ENCODE results near the gene BLTP3B. TPM values are rescaled to one million over a fixed set of nuclear protein-coding genes. Genes with fewer than 3 reads are reported as not detected.
A peak's percentile ranks its signal among the peaks of the same experiment; 100 is the strongest.

The BLTP3B gene
- total and polyA plus RNA-seq, 11 donors = 3.7 to 22.4 (median 16.2) TPM

- DNase-seq = no peak
- no peaks in the 10 kb centered on the region for H3K27me3 ChIP-seq
- intact Hi-C loops (cut with DNase I) = no loop called here
- no peak for ATAC-seq
- H3K36me3 ChIP-seq = no peaks in the 10 kb centered on the region
- no peak overlapping the region for H3K4me3 ChIP-seq
- TF ChIP-seq CTCF (IDR thresholded peaks at IDR 0.05) (no peak), POLR2A (IDR thresholded peaks at IDR 0.05) (no peak)
- no peaks in the 10 kb centered on the region for H3K9me3 ChIP-seq
- WGBS, 4 donors = 90 to 96% (median 93%) methylated on average over 9 to 10 of the region's 10 CpGs
- peaks cover 0 to 19% (median 5%) of the 10 kb centered on the region in 12 donors for H3K4me1 ChIP-seq
- no peak overlapping the region for H3K27ac ChIP-seq
Measured at GRCh38 chr12:100166232-100166631, 23.6 kb upstream of the BLTP3B start.

- peaks cover 0 to 14% (median 5%) of the 10 kb centered on the region in 12 donors for H3K4me1 ChIP-seq
- DNase-seq = no peak
- WGBS, 4 donors = 91 to 94% (median 93%) methylated on average over 3 of the region's 3 CpGs
Measured at GRCh38 chr12:100165356-100165755, 22.7 kb upstream of the BLTP3B start.

GRCh38 chr12:100164153-100164704 lies 21.6 kb upstream of the BLTP3B start:
- no peaks in the 10 kb centered on the region for H3K9me3 ChIP-seq
- WGBS, 4 donors = 49 to 53% (median 51%) methylated on average over 7 of the region's 7 CpGs
- H3K27me3 ChIP-seq = no peaks in the 10 kb centered on the region
- H3K4me3 ChIP-seq = peak overlapping the region in 9 of 12 donors; percentile 21 to 44 (median 37)
- H3K36me3 ChIP-seq = no peaks in the 10 kb centered on the region
- peaks cover 0 to 14% (median 5%) of the 10 kb centered on the region in 12 donors for H3K4me1 ChIP-seq
- ATAC-seq = no peak
- H3K27ac ChIP-seq = no peak overlapping the region
- TF ChIP-seq CTCF (IDR thresholded peaks at IDR 0.05) = no peak
- no peak for TF ChIP-seq POLR2A (IDR thresholded peaks at IDR 0.05)
- no peak for DNase-seq
- intact Hi-C loops (cut with DNase I) = loop anchor here in 3 of 10 donors (5.0 kb wide), 2 partner anchors 33 to 38 kb away; partner anchors contain the start of gene ACTR6 (in 2 of the 3)

More at GRCh38 chr12:100165356-100165755, 22.7 kb upstream of the BLTP3B start:
- intact Hi-C loops (cut with DNase I) = no loop called here
- TF ChIP-seq POLR2A (IDR thresholded peaks at IDR 0.05) = no peak
- no peak for TF ChIP-seq CTCF (IDR thresholded peaks at IDR 0.05)
- H3K27ac ChIP-seq = no peak overlapping the region
- no peak overlapping the region for H3K4me3 ChIP-seq
- H3K36me3 ChIP-seq = no peaks in the 10 kb centered on the region
- ATAC-seq = no peak
- no peaks in the 10 kb centered on the region for H3K9me3 ChIP-seq
- H3K27me3 ChIP-seq = no peaks in the 10 kb centered on the region

GRCh38 chr12:100163416-100164152 lies 20.9 kb upstream of the BLTP3B start:
- Histone ChIP-seq H3K27me3 (no peaks in the 10 kb centered on the region), H3K36me3 (no peaks in the 10 kb centered on the region), H3K4me1 (peaks cover 0 to 14% (median 5%) of the 10 kb centered on the region in 12 donors), H3K27ac (peak overlapping the region in 1 of 12 donors; percentile 14), H3K4me3 (peak overlapping the region in 9 of 12 donors; percentile 21 to 44 (median 37)), H3K9me3 (no peaks in the 10 kb centered on the region)
- WGBS, 4 donors = 2 to 5% (median 3%) methylated on average over 16 of the region's 16 CpGs
- intact Hi-C loops (cut with DNase I) = loop anchor here in 3 of 10 donors (5.0 kb wide), 2 partner anchors 34 to 39 kb away; partner anchors contain the start of gene ACTR6 (in 2 of the 3)
- TF ChIP-seq POLR2A (IDR thresholded peaks at IDR 0.05) (peak in 1 of 2 donors; percentile 33), CTCF (IDR thresholded peaks at IDR 0.05) (peak in 5 of 12 donors; percentile 15 to 44 (median 23))
- DNase-seq (peak; percentile 77 to 91 (median 89)), ATAC-seq (peak; percentile 99 to 100 (median 100))
